ENCODE measurements around the gene PRR14L.
"Not testable (repeated sequence)": the region's sequence is repeated elsewhere in the genome, so short reads cannot be mapped to it uniquely, and the experiment has no call there.

The PRR14L gene

DNA sequence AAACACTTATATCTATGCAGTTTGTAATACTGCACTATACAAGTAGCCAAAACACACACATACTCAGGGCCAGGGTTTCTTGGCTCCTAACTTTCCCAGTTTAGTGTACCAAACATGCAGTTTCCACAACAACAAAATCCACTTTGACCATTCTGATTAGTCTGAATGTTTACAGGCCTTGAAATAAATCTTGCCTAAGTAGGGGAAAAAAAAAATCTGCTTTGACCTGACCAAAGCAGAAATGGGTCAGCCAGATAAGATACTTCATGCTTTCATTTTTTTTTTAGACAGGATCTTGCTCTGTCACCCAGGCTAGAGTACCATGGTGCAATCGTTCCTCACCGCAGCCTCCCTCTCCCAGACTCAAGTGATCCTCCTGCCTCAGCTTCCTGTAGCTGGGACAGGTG is 10.1 kb downstream of the PRR14L start:
- no peak for DNase-seq

DNA sequence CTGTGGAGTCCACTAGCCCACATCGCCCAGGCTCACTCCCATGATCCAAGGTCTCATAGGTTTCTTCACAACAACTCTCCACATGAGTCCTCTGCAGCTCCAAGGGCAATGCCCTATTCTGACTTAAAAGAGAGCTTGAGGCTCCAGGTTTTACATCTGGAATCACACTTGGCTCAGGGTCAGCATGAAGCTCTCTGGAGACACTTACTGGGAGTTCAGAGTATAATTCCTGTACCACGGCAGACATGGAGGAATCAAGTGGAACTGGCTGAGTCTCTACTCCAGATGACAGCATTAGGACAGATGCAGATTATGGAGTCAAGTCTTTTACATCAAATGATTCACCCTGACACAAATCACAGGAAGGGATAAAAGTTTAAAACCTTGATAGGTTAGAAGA is 11.4 kb downstream of the PRR14L start:
- no peak for DNase-seq

DNA sequence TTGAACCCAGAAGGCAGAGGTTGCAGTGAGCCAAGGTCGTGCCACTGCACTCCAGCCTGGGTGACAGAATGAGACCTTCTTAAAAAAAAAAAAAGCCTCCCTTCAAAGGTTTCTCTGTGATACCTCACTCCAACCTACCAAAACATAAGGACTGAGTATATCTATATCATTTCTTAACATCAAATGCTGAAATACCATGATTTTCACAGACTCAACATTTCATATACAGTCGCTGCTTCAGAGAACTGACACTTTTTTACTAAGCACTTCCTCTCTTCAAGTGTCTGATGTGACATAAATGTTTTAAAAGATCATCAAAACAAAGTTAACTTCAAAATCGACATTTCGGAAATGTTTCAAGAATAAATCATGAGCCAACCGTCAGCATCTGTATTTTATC is 12.0 kb downstream of the PRR14L start:
- no peak for DNase-seq

DNA sequence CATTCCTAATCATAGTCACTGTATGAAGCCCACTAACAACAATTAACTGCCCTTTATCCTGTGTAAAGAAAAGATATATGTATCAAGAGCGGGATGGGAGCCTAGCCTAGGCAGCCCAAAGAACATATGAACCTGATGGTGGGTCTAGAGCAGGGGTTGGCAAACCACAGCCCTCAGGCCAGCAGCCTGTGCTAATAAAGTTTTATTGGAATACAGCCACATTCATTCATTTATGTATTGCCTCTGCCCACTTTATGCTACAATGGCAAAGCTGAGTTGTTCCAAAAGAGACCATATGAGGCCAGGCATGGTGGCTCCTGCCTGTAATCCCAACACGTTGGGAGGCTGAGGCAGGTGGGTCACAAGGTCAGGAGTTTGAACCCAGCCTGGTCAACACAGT is 13.5 kb downstream of the PRR14L start:
- DNase-seq: no peak

DNA sequence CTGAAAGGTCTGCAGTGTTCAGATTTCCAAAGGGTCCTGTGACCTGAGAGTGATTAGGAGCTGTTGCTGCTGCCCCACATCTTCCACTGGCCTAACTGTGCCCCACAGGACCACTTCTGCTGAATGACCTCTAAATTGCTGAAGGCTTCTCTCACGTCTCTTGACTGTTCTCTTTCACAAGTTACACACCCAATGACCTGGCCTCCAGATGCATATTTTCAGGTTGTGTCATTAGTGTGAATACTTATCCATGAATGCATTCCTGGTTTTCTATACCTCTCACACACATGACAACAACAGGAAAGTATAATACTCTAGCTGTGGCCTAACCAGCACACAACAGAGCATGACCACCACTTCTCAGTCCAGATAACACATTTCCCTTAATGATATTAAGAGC is 15.4 kb downstream of the PRR14L start:
- DNase-seq: no peak

DNA sequence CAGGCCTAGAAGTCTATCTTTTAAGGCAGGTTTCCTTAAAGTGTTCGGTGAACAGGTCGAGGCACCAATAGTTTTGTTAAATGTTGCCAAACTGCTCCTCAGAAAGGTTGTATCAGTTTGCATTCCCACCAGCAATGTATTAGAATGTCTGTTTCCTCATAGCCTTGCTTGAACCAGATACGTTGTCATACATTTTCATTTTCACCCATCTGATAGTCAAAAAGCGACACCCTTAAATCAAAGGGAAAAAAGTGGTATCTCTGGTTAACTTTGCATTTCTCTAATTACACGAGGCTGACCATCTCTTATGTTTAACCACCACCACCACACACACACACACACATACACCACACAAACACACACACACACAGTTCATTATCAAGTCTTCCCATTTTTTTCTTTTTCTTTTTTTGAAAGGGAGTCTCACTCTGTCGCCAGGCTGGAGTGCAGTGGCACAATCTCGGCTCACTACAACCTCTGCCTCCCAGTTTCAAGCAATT is 16.3 kb downstream of the PRR14L start:
- no peak for DNase-seq

GRCh38 chr22:31732089-31732829 is 17.7 kb downstream of the PRR14L start:
- DNase-seq: no peak

DNA sequence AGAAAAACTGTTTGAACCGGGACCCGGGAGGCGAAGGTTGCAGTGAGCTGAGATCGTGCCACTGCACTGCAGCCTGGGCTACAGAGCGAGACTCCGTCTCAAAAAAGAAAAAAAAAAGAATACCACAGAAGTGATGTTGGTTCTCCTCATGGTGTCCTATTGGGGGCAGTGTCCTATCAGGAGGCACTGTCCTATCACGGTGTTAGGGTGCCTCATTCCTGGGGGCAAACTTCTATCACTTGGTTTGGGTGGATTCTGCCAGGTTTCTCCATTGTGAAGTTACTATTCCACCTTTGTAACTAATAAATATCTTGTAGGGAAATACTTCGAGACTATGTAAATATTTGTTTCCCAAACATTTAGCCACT is 19.6 kb downstream of the PRR14L start:
- DNase-seq: no peak

GRCh38 chr22:31728857-31729256 is 21.1 kb downstream of the PRR14L start:
- no peak for DNase-seq

DNA sequence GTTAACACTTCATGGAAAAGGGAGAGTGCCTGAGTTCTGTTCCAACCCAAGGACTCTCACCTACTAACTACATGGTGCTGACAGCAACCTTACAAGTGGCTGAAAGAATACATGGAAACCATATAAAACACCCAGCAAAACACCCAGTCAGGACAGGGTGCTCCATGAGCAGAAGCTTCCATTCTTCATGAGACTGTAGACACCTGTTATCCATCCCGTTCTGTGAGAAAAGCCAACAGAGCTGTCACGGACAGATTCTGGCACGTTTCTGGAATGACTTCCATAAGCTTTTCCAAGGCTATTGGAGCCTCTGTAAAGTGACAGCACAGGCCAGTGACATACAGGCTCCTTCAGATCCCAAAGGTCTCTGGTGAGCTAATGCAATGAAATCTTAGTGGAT is 23.2 kb downstream of the PRR14L start:
- no peak for DNase-seq

DNA sequence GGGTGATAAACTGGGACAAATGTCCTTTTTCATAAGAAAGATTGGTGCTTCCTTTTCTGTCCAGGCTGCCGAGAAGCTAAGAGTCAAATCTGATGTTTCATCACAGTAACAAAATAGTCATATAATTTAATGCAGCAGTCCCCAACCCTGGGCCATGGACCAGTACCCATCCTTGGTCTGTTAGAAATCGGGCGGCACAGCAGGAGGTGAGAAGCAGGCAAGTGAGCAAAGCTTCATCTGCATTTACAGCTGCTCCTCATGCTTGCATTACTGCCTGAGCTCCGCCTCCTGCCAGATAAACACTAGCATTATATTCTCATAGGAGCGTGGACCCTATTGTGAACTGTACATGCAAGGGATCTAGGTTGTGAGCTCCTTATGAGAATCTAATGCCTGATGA is 26.2 kb downstream of the PRR14L start:
- DNase-seq: no peak

DNA sequence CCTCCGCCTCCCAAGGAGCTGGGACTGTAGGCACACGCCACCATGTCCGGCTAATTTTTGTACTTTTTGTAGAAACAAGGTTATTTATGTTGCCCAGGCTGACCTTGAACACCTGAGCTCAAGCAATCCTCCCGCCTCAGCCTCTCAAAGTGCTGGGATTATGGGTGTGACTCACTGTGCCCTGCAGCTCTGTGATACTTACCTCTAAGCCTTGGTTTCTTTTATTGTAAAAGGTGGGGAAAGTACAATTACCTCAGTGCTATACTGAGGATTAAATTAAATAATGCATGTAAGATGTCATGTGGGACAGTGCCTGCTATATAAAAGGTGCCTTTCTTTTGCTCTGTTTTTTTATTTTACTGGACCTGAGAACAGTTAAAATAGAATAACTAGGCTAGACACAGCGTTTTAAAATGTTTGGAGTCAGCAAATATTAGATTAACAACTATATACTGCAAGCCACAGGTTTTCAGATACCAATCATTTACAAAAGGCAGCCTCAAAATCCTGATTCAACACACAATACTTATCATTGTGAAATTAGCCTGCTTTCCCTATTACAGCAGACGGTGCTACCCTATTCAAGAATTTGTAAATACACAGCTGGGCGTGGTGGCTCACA is 30.0 kb downstream of the PRR14L start:
- DNase-seq: no peak

- no peak for DNase-seq
These were observed 34.7 kb downstream of the PRR14L start for GRCh38 chr22:31715147-31715778.

GRCh38 chr22:31711226-31711625 is 38.7 kb downstream of the PRR14L start:
- not testable (repeated sequence) for DNase-seq

- no peak for DNase-seq
These were observed 42.4 kb downstream of the PRR14L start for GRCh38 chr22:31707519-31707918.

- no peak for DNase-seq
These were observed 54.5 kb downstream of the PRR14L start for GRCh38 chr22:31695423-31695822.

- DNase-seq: not testable (repeated sequence)
These were observed 55.9 kb downstream of the PRR14L start for GRCh38 chr22:31694046-31694445.

DNA sequence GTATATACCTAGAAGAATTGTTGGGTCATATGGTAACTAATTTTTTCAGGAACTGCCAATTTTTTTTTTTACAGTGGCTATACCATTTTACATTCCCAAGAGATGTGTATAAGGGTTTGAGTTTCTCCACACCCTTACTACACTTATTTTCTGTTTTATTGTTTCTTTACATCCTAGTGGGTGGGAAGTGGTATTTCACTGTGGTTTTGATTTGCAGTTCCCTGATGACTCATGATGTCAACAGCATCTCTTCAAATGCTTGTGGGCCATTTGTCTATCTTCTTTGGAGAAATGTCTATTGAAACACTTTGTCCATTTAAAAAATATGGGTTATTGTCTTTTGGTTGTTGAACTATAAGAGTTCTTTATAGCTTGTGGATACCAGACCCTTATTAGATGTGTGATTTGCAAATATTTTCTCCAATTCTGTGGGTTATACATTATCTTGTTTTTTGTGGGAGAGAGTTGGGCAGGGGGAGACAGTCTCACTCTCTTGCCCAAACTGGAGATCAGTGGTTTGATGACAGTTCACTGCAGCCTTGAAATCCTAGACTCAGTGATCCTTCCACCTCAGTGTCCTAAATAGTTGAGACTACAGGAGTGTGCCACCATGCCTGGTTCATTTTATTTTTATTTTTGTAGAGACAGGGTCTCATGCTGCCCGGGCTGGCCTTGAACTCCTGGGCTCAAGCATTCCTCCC is 57.6 kb downstream of the PRR14L start:
- no peak for DNase-seq

- DNase-seq: no peak
These were observed 58.5 kb downstream of the PRR14L start for GRCh38 chr22:31691408-31691807.

DNA sequence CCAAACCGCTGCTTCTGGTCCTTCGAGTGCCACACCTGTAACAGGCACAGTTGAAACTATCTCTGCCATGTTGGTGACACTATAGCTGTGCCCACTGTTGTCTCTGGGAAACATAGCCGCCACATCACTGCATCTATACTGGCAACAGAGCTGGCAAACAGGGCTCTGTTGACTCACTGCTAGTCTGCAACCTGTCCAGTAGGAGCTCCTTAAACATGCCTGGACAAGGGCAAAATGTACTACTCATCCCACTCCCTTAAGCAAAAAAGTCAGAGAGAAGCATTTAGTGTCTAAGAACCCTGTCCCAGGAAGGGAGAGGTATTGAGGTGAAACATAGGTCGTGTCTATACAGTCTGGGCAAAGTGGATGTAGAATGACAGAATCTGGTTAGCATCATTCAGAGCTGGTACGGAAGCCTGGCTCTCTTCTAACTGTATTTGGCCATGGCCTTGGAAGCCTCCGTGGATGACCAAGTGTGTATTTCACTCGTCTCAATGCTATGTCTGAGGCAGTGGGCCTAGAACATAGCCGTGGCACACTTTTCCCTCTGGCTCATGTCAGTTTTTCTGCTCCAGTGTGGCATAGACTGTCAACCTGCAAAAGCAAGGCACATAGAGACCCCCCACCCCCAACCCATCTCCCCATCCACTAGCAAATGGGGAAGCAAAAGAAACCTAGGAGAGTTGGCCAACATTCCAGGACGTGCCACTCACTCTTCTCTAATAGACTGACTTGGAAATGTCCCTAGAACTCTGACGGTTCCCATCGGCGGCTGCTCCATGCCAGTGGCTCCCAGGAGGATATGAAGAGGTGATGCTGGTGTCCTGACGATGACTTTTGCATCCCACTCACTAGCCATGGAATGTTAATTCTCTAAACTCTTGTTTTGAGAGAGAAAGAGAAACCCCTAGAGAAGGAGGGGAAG is 66.5 kb downstream of the PRR14L start:
- no peak for DNase-seq

DNA sequence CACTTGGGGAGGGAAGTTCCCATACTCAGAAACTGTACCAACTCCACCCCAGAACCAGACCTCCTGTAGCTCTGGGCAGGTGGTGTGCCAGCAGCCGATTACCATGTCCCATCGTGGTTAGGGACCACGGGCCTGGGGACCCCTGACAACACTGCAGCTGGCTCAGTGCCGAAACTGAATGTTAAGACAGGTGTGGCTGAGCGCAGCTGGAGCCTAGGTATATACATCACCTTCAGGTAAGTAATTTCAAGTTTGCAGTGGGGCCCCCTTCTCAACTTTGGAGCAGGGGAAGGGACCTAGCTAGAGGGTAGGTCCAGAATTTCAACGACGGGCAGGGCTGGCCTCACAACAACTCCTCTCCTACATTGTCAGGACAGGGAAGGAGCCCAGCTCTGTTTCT is 67.2 kb downstream of the PRR14L start:
- no peak for DNase-seq

Data from NCI-H1417 treated with DMSO at 0.1 percent for 48 hours (cell line).